Calu3 (cell line): ENCODE measurements around the gene ANXA1. TPM values are rescaled to one million over a fixed set of nuclear protein-coding genes. Genes with fewer than 3 reads are reported as not detected.

Experiments
- BruUV-seq: library from RNA; stranded (reverse); fragments of 400-500 nt; replicated peaks from 2 replicates; lab custom pipeline; 2021; lab: Mats Ljungman, UMichigan
- CTCF ChIA-PET: fragments of 300-600 bp; sonication (Branson Sonifier 250); formaldehyde crosslinking; loops from one replicate; lab custom pipeline; 2022; ENCODE audit warnings: antibody characterized with exemption; lab: Charles Lee
- DNase-seq: peaks from one replicate; pipeline ENCODE4 v3.0.0; 2022
- H3K27ac Mint-ChIP-seq: one replicate; pipeline ENCODE4 v1.8.0; 2022; ENCODE audit warnings: mixed read lengths; ENCODE audit not compliant: unreplicated experiment
- H3K27me3 Mint-ChIP-seq: one replicate; pipeline ENCODE4 v1.8.0; 2022; ENCODE audit warnings: mixed read lengths; ENCODE audit not compliant: unreplicated experiment
- H3K36me3 Mint-ChIP-seq: one replicate; pipeline ENCODE4 v1.8.0; 2022; ENCODE audit warnings: mild to moderate bottlenecking, moderate library complexity, mixed read lengths; ENCODE audit not compliant: insufficient read depth, unreplicated experiment
- H3K4me1 Mint-ChIP-seq: one replicate; pipeline ENCODE4 v1.8.0; 2022; ENCODE audit warnings: mild to moderate bottlenecking, low read depth, mixed read lengths; ENCODE audit not compliant: unreplicated experiment
- H3K4me3 Mint-ChIP-seq: one replicate; pipeline ENCODE4 v1.8.0; 2022; ENCODE audit warnings: mild to moderate bottlenecking, low read depth, moderate library complexity, mixed read lengths; ENCODE audit not compliant: unreplicated experiment
- H3K9me3 Mint-ChIP-seq: one replicate; pipeline ENCODE4 v1.8.0; 2022; ENCODE audit warnings: low read depth, mixed read lengths; ENCODE audit not compliant: unreplicated experiment
- intact Hi-C: fragments of 100-400 bp; cut with micrococcal nuclease; formaldehyde crosslinking; loops from one replicate; pipeline ENCODE4 v1.10.0; 2022; ENCODE audit not compliant: unreplicated experiment
- total RNA-seq: library from RNA; stranded (reverse); gene quantifications from 2 replicates; pipeline ENCODE4 v1.2.3, GENCODE V29; 2022
- TF ChIP-seq, protein P1 (sequence below): fragments of 200-600 bp; IDR thresholded peaks from one replicate; pipeline ENCODE4 v1.8.0; 2022; ENCODE audit warnings: antibody characterized with exemption; ENCODE audit not compliant: unreplicated experiment

The ANXA1 gene
- total RNA-seq, 1 experiment from 2014 or later: 458 TPM

DNA sequence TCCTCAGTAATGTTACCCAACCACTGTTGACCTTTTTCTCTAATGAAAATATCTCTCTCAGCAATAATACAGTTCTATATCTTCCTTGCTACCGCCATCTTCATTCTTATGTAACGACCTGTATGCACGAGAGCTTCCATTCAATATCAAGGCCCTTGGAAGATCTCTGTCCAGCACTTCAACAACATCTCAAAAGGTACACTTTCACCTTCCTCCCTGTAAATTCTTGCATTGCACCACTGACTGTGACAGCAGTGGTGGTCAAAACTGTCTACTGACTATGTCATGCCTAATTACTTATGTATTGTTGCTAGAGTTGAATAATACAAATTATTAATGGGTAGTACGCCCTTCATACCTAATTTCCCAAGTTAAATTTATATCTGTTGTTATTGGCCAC, 53.3 kb downstream of the ANXA1 start:
- Mint-ChIP-seq H3K9me3 (no peaks in the 10 kb centered on the region), H3K4me3 (no peak overlapping the region), H3K4me1 (no peaks in the 10 kb centered on the region), H3K27me3 (no peaks in the 10 kb centered on the region), H3K36me3 (no peaks in the 10 kb centered on the region), H3K27ac (no peak overlapping the region)
- no TSS peak for BruUV-seq
- TF ChIP-seq, protein P1, sequence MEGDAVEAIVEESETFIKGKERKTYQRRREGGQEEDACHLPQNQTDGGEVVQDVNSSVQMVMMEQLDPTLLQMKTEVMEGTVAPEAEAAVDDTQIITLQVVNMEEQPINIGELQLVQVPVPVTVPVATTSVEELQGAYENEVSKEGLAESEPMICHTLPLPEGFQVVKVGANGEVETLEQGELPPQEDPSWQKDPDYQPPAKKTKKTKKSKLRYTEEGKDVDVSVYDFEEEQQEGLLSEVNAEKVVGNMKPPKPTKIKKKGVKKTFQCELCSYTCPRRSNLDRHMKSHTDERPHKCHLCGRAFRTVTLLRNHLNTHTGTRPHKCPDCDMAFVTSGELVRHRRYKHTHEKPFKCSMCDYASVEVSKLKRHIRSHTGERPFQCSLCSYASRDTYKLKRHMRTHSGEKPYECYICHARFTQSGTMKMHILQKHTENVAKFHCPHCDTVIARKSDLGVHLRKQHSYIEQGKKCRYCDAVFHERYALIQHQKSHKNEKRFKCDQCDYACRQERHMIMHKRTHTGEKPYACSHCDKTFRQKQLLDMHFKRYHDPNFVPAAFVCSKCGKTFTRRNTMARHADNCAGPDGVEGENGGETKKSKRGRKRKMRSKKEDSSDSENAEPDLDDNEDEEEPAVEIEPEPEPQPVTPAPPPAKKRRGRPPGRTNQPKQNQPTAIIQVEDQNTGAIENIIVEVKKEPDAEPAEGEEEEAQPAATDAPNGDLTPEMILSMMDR: no peak
- no peak for DNase-seq
- CTCF ChIA-PET: no interaction called here
- intact Hi-C loops: loop anchor here (5.0 kb wide), 2 partner anchors 1172 to 1367 kb away; no protein-coding TSS in a partner anchor

DNA sequence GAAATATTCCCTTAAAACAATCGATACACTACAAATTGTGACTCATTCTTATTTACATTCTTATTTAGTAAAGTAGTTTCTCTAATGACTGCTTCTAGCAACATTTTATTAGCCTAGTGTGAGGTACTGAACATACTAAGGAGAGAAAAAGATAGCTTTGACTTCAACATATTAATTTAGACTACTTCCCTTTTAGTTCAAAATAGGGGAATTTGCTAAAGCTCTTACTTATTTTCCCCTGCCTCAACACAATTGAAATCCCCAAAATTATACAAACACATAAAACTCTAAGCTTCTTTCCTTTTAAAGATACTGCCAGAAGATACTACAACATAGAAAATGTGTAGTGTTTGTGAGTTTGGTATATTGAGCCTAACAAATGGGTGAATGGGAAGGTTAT, 55.2 kb downstream of the ANXA1 start:
- no peaks in the 10 kb centered on the region for H3K4me1 Mint-ChIP-seq
- BruUV-seq: no TSS peak
- no peak overlapping the region for H3K4me3 Mint-ChIP-seq
- DNase-seq: no peak
- H3K27ac Mint-ChIP-seq: no peak overlapping the region
- CTCF ChIA-PET: no interaction called here
- no peaks in the 10 kb centered on the region for H3K27me3 Mint-ChIP-seq
- intact Hi-C loops: no loop called here
- H3K9me3 Mint-ChIP-seq: no peaks in the 10 kb centered on the region
- no peaks in the 10 kb centered on the region for H3K36me3 Mint-ChIP-seq
- TF ChIP-seq, protein P1: no peak

DNA sequence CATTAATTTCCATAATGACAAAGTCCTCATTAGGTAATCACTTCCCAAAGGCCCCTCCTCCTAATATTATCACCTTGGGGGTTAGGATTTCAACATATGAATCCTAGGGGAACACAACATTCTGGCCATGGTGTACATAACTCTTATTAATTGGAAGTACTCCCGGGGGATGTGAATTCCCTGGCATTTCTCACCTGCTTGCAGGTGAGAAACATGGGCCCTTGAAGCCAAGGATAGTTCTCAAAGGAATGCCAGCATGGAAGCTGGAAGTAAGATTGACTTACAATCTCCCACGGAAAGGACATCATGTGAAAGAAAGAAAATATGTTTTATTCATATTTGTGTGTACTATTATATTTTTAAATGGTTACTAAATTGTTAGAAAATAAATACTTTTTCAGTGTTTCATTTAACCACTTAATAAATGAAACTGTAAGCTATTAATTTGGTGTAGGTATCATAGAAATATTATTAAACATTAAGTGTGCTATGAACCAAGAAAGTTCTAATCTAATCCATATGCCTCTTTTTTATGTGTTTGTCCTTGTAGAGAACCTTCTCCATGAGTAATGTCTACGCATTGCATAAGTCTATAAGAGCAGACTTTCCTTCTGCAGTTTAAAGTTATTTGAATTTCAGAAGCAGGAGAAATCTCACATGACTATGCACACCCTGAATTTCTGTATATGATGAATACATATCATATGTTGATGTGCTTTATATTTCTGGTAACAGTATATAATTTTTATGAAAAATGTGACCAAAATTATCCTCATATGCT, 59.4 kb downstream of the ANXA1 start:
- no peak for DNase-seq
- no TSS peak for BruUV-seq
- TF ChIP-seq, protein P1: no peak
- CTCF ChIA-PET: no interaction called here
- Mint-ChIP-seq H3K27me3 (no peaks in the 10 kb centered on the region), H3K36me3 (no peaks in the 10 kb centered on the region), H3K9me3 (no peaks in the 10 kb centered on the region), H3K27ac (no peak overlapping the region), H3K4me1 (no peaks in the 10 kb centered on the region), H3K4me3 (no peak overlapping the region)
- intact Hi-C loops: no loop called here

DNA sequence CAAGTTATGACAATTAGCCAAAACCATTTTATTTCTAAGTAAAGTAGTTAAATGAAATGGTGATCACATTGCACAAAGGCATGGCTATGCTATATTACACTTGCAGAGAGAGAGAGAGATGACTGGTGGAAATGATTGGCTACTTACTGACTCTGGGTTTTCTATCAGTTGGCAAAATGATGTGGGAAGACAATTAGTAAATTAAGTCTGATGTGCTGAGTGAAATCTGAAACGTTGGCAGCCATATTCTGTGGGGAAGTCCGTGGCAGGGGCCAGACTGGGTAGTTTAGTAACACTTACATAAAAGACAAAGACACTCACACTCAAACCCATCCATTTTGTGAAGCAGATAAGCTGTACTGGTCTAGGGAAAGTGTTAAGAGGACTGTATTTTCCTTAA, 61.6 kb downstream of the ANXA1 start:
- H3K36me3 Mint-ChIP-seq: no peaks in the 10 kb centered on the region
- CTCF ChIA-PET: no interaction called here
- no peaks in the 10 kb centered on the region for H3K9me3 Mint-ChIP-seq
- TF ChIP-seq, protein P1: no peak
- intact Hi-C loops: no loop called here
- no TSS peak for BruUV-seq
- DNase-seq: no peak
- no peaks in the 10 kb centered on the region for H3K4me1 Mint-ChIP-seq
- no peak overlapping the region for H3K27ac Mint-ChIP-seq
- H3K4me3 Mint-ChIP-seq: no peak overlapping the region
- no peaks in the 10 kb centered on the region for H3K27me3 Mint-ChIP-seq
